ENCODE results near the gene NAP1L5. TPM values are rescaled to one million over a fixed set of nuclear protein-coding genes. Genes with fewer than 3 reads are reported as not detected.

Gene NAP1L5
- polyA plus RNA-seq, 3 donors, result 0.18 to 0.87 (median 0.41) TPM

DNA sequence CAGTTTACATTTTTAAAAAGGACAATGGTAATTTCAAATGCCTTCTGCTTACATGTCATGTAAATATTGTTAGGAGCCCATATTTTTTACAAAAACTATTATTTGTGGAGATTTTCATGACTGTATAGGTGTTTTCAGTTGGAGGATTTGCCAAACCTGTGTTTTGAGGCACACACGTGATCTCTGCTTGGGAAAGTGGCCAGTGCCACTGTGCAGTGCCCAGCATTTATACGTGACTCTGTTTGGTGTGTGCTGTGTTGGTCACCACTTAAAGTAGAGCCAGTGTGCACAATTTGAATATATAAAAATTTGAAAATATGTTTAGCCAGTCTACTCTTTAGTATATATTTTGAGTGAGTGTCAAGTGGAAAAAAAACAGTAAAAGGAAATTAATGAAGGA, 26.8 kb upstream of the NAP1L5 start:
- H3K79me2 ChIP-seq (ENCODE audit: insufficient read depth, low read length), result no peaks in the 10 kb centered on the region
- H3K27ac ChIP-seq (ENCODE audit: low read depth in 1 of 2, low read length in 2 of 2), result no peak overlapping the region
- WGBS (ENCODE audit: insufficient coverage), result 100% methylated on average over 1 of the region's 2 CpGs
- no peak overlapping the region for H3K4me3 Mint-ChIP-seq
- peaks cover 86 to 89% of the 10 kb centered on the region in 2 donors for H3K36me3 Mint-ChIP-seq
- no peak overlapping the region for H3K9ac ChIP-seq (ENCODE audit: insufficient read depth, low read length, poor library complexity, severe bottlenecking)
- peaks cover 29% of the 10 kb centered on the region for H4K20me1 ChIP-seq (ENCODE audit: insufficient read depth, low read length)
- intact Hi-C loops (cut with micrococcal nuclease), result no loop called here
- peaks cover 3% of the 10 kb centered on the region for H3K4me1 Mint-ChIP-seq
- no peaks in the 10 kb centered on the region for H3K27me3 ChIP-seq (ENCODE audit: control insufficient read depth in 2 of 2, insufficient read depth in 2 of 2, low read length in 2 of 2)
- H3K4me2 ChIP-seq (replicated peaks; ENCODE audit: extremely low read depth, low read length, poor library complexity, severe bottlenecking), result no peak overlapping the region
- H3K4me1 ChIP-seq (ENCODE audit: control insufficient read depth in 1 of 2, insufficient read depth in 2 of 2, low read length in 2 of 2), result peaks cover 0 to 2% of the 10 kb centered on the region in 2 donors
- H3K9me3 ChIP-seq (replicated peaks in 1 of 2; ENCODE audit: control insufficient read depth in 1 of 2, insufficient read depth in 1 of 2, low read length in 2 of 2), result no peaks in the 10 kb centered on the region
- H3K27me3 Mint-ChIP-seq (ENCODE audit: low read depth in 3 of 3), result no peaks in the 10 kb centered on the region
- H3K36me3 ChIP-seq (replicated peaks in 1 of 2; ENCODE audit: control insufficient read depth in 1 of 2, insufficient read depth in 2 of 2, low read length in 2 of 2), result peaks cover 72 to 100% of the 10 kb centered on the region in 2 donors
- no peak overlapping the region for H3K4me3 ChIP-seq (replicated peaks in 1 of 3; ENCODE audit: low read depth in 2 of 3, low read length in 3 of 3)
- H3K27ac Mint-ChIP-seq, result no peak overlapping the region
- H3K9me3 Mint-ChIP-seq, result peaks cover 0 to 3% (median under 1%) of the 10 kb centered on the region in 7 donors
- no peak for DNase-seq
- no peak overlapping the region for H2AFZ ChIP-seq (ENCODE audit: insufficient read depth, low read depth, low read length, poor library complexity, severe bottlenecking)
- TF ChIP-seq, protein P1, sequence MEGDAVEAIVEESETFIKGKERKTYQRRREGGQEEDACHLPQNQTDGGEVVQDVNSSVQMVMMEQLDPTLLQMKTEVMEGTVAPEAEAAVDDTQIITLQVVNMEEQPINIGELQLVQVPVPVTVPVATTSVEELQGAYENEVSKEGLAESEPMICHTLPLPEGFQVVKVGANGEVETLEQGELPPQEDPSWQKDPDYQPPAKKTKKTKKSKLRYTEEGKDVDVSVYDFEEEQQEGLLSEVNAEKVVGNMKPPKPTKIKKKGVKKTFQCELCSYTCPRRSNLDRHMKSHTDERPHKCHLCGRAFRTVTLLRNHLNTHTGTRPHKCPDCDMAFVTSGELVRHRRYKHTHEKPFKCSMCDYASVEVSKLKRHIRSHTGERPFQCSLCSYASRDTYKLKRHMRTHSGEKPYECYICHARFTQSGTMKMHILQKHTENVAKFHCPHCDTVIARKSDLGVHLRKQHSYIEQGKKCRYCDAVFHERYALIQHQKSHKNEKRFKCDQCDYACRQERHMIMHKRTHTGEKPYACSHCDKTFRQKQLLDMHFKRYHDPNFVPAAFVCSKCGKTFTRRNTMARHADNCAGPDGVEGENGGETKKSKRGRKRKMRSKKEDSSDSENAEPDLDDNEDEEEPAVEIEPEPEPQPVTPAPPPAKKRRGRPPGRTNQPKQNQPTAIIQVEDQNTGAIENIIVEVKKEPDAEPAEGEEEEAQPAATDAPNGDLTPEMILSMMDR (IDR thresholded peaks at IDR 0.05), result no peak

DNA sequence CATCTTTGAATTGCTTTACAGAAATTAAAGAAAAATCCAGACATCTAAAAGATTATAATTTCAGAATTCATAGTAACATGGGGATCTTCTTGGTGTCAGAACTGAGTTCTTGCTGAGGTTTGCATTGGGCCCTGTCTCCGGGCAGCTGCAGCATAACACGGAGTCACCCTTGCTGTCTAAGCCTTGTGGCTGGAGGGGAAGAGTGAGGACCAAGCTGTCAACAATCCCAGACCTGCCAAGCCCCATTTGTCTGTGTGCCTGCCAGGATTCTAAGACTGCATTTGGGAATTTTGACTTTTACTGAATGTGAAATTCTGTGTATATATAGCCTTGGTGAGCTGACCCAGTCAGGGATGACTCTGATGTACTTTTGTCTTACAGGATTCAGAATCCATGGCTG, 25.2 kb upstream of the NAP1L5 start:
- H3K4me1 ChIP-seq (ENCODE audit: control insufficient read depth in 1 of 2, insufficient read depth in 2 of 2, low read length in 2 of 2), result peaks cover 12 to 17% of the 10 kb centered on the region in 2 donors
- Mint-ChIP-seq H3K27me3 (ENCODE audit: low read depth in 3 of 3) (no peaks in the 10 kb centered on the region), H3K36me3 (peaks cover 81 to 85% of the 10 kb centered on the region in 2 donors), H3K4me1 (peaks cover 18% of the 10 kb centered on the region), H3K27ac (peak overlapping the region in 1 of 7 donors; percentile 35), H3K9me3 (peaks cover 3 to 12% (median 11%) of the 10 kb centered on the region in 7 donors), H3K4me3 (no peak overlapping the region)
- H3K9ac ChIP-seq (ENCODE audit: insufficient read depth, low read length, poor library complexity, severe bottlenecking), result no peak overlapping the region
- H3K36me3 ChIP-seq (replicated peaks in 1 of 2; ENCODE audit: control insufficient read depth in 1 of 2, insufficient read depth in 2 of 2, low read length in 2 of 2), result peaks cover 66 to 97% of the 10 kb centered on the region in 2 donors
- intact Hi-C loops (cut with micrococcal nuclease), result no loop called here
- H3K9me3 ChIP-seq (replicated peaks in 1 of 2; ENCODE audit: control insufficient read depth in 1 of 2, insufficient read depth in 1 of 2, low read length in 2 of 2), result peaks cover 2 to 10% of the 10 kb centered on the region in 2 donors
- H3K4me2 ChIP-seq (replicated peaks; ENCODE audit: extremely low read depth, low read length, poor library complexity, severe bottlenecking), result no peak overlapping the region
- H3K27me3 ChIP-seq (ENCODE audit: control insufficient read depth in 2 of 2, insufficient read depth in 2 of 2, low read length in 2 of 2), result no peaks in the 10 kb centered on the region
- 100% methylated on average over 2 of the region's 2 CpGs for WGBS (ENCODE audit: insufficient coverage)
- no peak overlapping the region for H2AFZ ChIP-seq (ENCODE audit: insufficient read depth, low read depth, low read length, poor library complexity, severe bottlenecking)
- TF ChIP-seq, protein P1 (IDR thresholded peaks at IDR 0.05), result no peak
- no peaks in the 10 kb centered on the region for H3K79me2 ChIP-seq (ENCODE audit: insufficient read depth, low read length)
- H3K4me3 ChIP-seq (replicated peaks in 1 of 3; ENCODE audit: low read depth in 2 of 3, low read length in 3 of 3), result no peak overlapping the region
- peak overlapping the region in 1 of 2 donors; percentile 15 for H3K27ac ChIP-seq (ENCODE audit: low read depth in 1 of 2, low read length in 2 of 2)
- peaks cover 27% of the 10 kb centered on the region for H4K20me1 ChIP-seq (ENCODE audit: insufficient read depth, low read length)
- DNase-seq, result no peak
